ENCODE data around the gene MAD1L1.

The MAD1L1 gene

DNA sequence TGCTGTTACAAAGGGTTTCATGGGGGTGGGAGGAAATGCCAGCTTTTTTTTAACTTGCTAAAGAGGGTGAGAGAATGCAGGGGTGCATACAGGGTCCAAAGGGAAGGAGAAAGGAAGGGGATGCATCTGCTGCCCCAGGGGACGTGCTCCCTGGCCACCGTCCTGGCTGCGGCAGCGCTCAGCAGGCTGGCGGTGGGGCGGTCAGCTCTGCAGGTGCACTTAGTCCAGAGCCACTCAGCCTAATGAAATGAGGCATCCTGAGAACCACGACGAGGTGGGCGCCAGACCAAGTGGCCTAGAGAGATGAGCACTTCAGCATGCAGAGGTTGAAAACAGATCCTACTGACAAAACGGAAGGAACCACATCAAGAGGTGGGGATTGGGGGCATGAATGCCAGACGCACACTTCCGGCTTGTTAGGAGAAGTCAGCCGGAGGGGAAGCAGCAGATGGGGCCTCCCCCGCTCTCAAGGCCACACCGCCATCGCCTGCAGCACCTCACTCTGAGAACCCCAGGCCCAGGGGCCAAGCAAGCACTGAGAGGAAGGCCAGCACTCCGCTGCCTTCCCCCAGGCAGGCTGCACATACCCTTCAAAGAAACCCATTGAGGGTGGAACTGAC is 94.5 kb downstream of the MAD1L1 start:
- FAIRE-seq (peak; percentile 93), DNase-seq (ENCODE audit: insufficient read length) (peak; percentile 72)
- TF ChIP-seq POLR2A (IDR thresholded peaks at IDR 0.05; ENCODE audit: low read depth, low read length) (no peak), TAF1 (IDR thresholded peaks at IDR 0.05; ENCODE audit: borderline replicate concordance, low read depth, low read length) (peak; percentile 57; the same call in 1 of the 2 replicates)

DNA sequence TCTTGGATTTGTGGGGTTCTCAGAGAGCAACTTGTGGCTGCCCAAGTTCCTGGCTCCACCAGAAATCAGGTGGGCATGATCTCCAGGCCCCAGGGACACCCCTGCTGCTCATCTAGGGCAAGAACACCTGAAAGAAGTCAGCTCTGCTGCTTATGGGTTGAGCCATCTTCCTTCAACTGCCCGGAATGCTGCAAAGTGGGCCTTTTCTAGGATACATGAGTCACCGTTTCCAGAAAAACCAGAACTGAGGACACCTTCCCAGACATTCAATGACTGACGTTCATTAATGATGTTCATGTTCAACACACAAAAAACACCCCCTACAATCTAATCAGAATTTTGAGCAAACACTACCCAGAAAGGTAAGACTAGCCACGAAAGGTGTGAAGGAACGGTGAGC is 98.0 kb downstream of the MAD1L1 start:
- no peak for DNase-seq (ENCODE audit: insufficient read length)
- TF ChIP-seq POLR2A (IDR thresholded peaks at IDR 0.05; ENCODE audit: low read depth, low read length) (no peak), POLR2AphosphoS5 (IDR thresholded peaks at IDR 0.05; ENCODE audit: low read depth, low read length) (no peak), TAF1 (IDR thresholded peaks at IDR 0.05; ENCODE audit: borderline replicate concordance, low read depth, low read length) (no peak)
- no peak for FAIRE-seq

- DNase-seq (ENCODE audit: insufficient read length) (no peak), FAIRE-seq (no peak)
- TF ChIP-seq TAF1 (IDR thresholded peaks at IDR 0.05; ENCODE audit: borderline replicate concordance, low read depth, low read length) (no peak), POLR2AphosphoS5 (IDR thresholded peaks at IDR 0.05; ENCODE audit: low read depth, low read length) (no peak), POLR2A (IDR thresholded peaks at IDR 0.05; ENCODE audit: low read depth, low read length) (no peak)
Measured at GRCh38 chr7:2132243-2132642, 100.5 kb downstream of the MAD1L1 start.

DNA sequence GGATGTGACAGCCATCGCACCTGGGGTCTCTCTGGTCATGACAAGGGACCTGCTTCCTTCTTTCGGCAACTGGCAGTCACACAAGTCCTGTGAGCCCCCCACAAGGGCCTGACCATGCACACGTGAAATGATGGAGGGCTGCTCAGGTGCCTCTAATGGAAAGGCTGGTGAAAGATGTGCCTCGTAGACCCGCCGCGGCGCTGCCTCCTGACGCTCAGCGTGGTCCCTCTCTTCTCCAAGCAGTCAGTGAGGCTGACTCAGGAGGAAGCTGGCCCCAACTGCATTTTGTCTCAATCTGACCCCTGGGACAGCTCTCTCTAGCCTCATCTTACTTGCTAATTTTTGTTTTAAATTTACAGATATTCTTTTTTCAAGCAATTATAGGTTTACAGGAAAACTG is 100.9 kb downstream of the MAD1L1 start:
- no peak for DNase-seq (ENCODE audit: insufficient read length)
- TF ChIP-seq POLR2AphosphoS5 (IDR thresholded peaks at IDR 0.05; ENCODE audit: low read depth, low read length) (no peak), POLR2A (IDR thresholded peaks at IDR 0.05; ENCODE audit: low read depth, low read length) (no peak), TAF1 (IDR thresholded peaks at IDR 0.05; ENCODE audit: borderline replicate concordance, low read depth, low read length) (no peak)
- FAIRE-seq, result no peak

- FAIRE-seq (no peak), DNase-seq (ENCODE audit: insufficient read length) (no peak)
- TF ChIP-seq TAF1 (IDR thresholded peaks at IDR 0.05; ENCODE audit: borderline replicate concordance, low read depth, low read length), result no peak
- TF ChIP-seq POLR2AphosphoS5 (IDR thresholded peaks at IDR 0.05; ENCODE audit: low read depth, low read length), result no peak
- no peak for TF ChIP-seq POLR2A (IDR thresholded peaks at IDR 0.05; ENCODE audit: low read depth, low read length)
Measured at GRCh38 chr7:2131341-2131740, 101.4 kb downstream of the MAD1L1 start.

- DNase-seq (ENCODE audit: insufficient read length) (no peak), FAIRE-seq (no peak)
- TF ChIP-seq TAF1 (IDR thresholded peaks at IDR 0.05; ENCODE audit: borderline replicate concordance, low read depth, low read length) (no peak), POLR2AphosphoS5 (IDR thresholded peaks at IDR 0.05; ENCODE audit: low read depth, low read length) (no peak), POLR2A (IDR thresholded peaks at IDR 0.05; ENCODE audit: low read depth, low read length) (no peak)
Measured at GRCh38 chr7:2130096-2130375, 102.7 kb downstream of the MAD1L1 start.

GRCh38 chr7:2129323-2130095 is 103.2 kb downstream of the MAD1L1 start:
- no peak for TF ChIP-seq POLR2A (IDR thresholded peaks at IDR 0.05; ENCODE audit: low read depth, low read length)
- TF ChIP-seq TAF1 (IDR thresholded peaks at IDR 0.05; ENCODE audit: borderline replicate concordance, low read depth, low read length), result no peak
- TF ChIP-seq POLR2AphosphoS5 (IDR thresholded peaks at IDR 0.05; ENCODE audit: low read depth, low read length), result no peak
- DNase-seq (ENCODE audit: insufficient read length) (no peak), FAIRE-seq (no peak)

- no peak for FAIRE-seq
- DNase-seq (ENCODE audit: insufficient read length), result no peak
- TF ChIP-seq POLR2A (IDR thresholded peaks at IDR 0.05; ENCODE audit: low read depth, low read length), result no peak
- TF ChIP-seq TAF1 (IDR thresholded peaks at IDR 0.05; ENCODE audit: borderline replicate concordance, low read depth, low read length), result no peak
- TF ChIP-seq POLR2AphosphoS5 (IDR thresholded peaks at IDR 0.05; ENCODE audit: low read depth, low read length), result no peak
Measured at GRCh38 chr7:2128601-2129322, 104.0 kb downstream of the MAD1L1 start.

DNA sequence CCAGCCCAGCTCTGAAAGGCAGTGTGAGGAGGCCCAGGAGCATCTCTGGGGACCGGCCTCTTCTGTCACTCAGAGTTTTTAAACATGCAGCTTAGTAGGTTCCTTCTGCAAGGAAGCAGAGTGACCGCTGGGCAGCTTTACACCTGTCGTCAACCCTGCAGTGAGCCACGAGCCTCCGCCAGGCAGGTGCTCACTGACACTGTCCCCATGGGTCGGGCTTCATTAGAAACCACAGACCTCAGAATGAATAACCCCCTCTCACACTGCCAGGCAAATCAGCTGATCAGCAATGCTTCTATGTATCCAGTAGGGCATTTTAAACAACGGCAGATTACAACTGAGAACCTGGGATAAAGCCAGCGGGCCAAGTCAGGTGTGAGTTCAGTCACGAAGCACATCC is 106.1 kb downstream of the MAD1L1 start:
- TF ChIP-seq POLR2AphosphoS5 (IDR thresholded peaks at IDR 0.05; ENCODE audit: low read depth, low read length), result no peak
- TF ChIP-seq POLR2A (IDR thresholded peaks at IDR 0.05; ENCODE audit: low read depth, low read length), result no peak
- no peak for TF ChIP-seq TAF1 (IDR thresholded peaks at IDR 0.05; ENCODE audit: borderline replicate concordance, low read depth, low read length)
- no peak for FAIRE-seq
- no peak for DNase-seq (ENCODE audit: insufficient read length)

DNA sequence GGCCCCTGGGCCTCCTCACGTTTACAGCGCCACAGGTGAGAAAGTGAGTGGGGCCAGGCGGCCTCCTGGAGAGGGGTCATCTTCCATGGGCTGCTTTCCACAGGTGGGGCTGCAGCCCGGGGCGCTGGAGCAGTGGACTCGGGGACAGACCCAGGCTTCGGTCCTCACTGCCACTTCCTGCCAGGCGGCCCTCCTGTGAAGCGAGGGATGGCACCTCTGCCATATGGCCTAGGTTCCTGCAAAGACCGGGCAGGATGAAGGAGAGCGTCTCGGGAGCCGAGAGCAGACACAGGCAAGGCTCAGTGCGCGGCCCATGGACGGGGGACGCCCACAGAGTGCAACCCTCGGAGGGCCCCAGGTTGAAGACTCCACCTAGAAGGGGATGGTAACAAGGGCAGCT is 106.8 kb downstream of the MAD1L1 start:
- DNase-seq (ENCODE audit: insufficient read length) (no peak), FAIRE-seq (no peak)
- TF ChIP-seq POLR2AphosphoS5 (IDR thresholded peaks at IDR 0.05; ENCODE audit: low read depth, low read length), result no peak
- no peak for TF ChIP-seq POLR2A (IDR thresholded peaks at IDR 0.05; ENCODE audit: low read depth, low read length)
- no peak for TF ChIP-seq TAF1 (IDR thresholded peaks at IDR 0.05; ENCODE audit: borderline replicate concordance, low read depth, low read length)

- no peak for TF ChIP-seq TAF1 (IDR thresholded peaks at IDR 0.05; ENCODE audit: borderline replicate concordance, low read depth, low read length)
- TF ChIP-seq POLR2A (IDR thresholded peaks at IDR 0.05; ENCODE audit: low read depth, low read length), result no peak
- TF ChIP-seq POLR2AphosphoS5 (IDR thresholded peaks at IDR 0.05; ENCODE audit: low read depth, low read length), result no peak
- DNase-seq (ENCODE audit: insufficient read length), result no peak
- FAIRE-seq, result no peak
Measured at GRCh38 chr7:2124604-2125345, 108.0 kb downstream of the MAD1L1 start.
